Hepatocyte (in vitro differentiated cells): ENCODE results near the gene NPR3.

Experiments used
- EZH2 ChIP-seq: fragments of 200-600 bp; sonication (generic); IDR thresholded peaks from 2 replicates; pipeline ENCODE4 v1.6.1; 2016; ENCODE audit warnings: antibody characterized with exemption, mild to moderate bottlenecking, borderline replicate concordance
- EZH2phosphoT487 ChIP-seq: fragments of 200-600 bp; sonication (generic); IDR thresholded peaks from one replicate; pipeline ENCODE4 v1.6.1; 2018; ENCODE audit warnings: antibody characterized with exemption, mild to moderate bottlenecking, low read depth, moderate library complexity; ENCODE audit not compliant: unreplicated experiment, severe bottlenecking
- TF ChIP-seq, protein P1 (sequence below): fragments of 200-600 bp; sonication (generic); IDR thresholded peaks from 2 replicates; pipeline ENCODE4 v1.5.1; 2016; ENCODE audit warnings: antibody characterized with exemption, mild to moderate bottlenecking; ENCODE audit not compliant: poor library complexity

DNA sequence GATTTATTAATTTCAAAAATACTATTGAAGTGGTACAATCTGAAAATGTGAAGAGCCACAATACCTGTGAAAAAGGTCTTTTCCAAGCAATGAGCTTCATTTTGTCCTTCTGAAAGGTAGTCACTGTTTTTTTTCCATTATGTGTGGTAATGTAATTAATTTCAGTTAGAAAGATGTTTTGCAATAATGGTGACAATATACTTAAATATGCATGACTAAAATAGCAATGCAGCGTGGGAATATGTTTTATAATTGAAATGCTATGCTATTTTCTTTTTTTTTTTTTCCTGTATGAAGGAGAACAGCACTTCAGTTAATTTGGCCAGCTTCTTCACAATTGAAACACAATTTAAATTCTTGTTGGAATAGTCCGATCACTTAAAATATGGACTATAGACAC, 41.9 kb downstream of the NPR3 start:
- TF ChIP-seq, protein P1, sequence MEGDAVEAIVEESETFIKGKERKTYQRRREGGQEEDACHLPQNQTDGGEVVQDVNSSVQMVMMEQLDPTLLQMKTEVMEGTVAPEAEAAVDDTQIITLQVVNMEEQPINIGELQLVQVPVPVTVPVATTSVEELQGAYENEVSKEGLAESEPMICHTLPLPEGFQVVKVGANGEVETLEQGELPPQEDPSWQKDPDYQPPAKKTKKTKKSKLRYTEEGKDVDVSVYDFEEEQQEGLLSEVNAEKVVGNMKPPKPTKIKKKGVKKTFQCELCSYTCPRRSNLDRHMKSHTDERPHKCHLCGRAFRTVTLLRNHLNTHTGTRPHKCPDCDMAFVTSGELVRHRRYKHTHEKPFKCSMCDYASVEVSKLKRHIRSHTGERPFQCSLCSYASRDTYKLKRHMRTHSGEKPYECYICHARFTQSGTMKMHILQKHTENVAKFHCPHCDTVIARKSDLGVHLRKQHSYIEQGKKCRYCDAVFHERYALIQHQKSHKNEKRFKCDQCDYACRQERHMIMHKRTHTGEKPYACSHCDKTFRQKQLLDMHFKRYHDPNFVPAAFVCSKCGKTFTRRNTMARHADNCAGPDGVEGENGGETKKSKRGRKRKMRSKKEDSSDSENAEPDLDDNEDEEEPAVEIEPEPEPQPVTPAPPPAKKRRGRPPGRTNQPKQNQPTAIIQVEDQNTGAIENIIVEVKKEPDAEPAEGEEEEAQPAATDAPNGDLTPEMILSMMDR: no peak
- TF ChIP-seq EZH2phosphoT487: no peak
- no peak for TF ChIP-seq EZH2
